GM21367 (cell line): ENCODE results near the gene PLCG2.

ENCODE experiments used
- ATAC-seq: cut with Tn5 transposase; IDR thresholded peaks from one replicate; pipeline ENCODE4 v1.9.1; 2021; ENCODE audit not compliant: unreplicated experiment

The PLCG2 gene

DNA sequence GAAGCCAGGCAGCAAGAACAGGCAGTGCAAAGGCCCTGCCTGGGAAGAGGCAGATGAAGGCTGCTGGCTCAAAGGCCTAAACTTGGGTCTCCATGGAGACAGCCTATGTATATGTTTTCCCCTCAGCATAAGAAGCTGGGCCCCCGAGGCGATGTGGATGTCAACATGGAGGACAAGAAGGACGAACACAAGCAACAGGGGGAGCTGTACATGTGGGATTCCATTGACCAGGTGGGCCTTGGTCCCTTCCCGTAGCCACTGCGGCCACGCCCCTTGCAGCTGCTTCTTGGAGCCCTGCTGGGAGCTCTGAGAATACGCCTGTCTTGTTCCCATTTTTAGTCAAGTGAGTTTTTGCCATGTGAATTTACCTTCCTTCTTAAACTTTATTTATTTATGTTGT, 126.2 kb downstream of the PLCG2 start:
- ATAC-seq: no peak

DNA sequence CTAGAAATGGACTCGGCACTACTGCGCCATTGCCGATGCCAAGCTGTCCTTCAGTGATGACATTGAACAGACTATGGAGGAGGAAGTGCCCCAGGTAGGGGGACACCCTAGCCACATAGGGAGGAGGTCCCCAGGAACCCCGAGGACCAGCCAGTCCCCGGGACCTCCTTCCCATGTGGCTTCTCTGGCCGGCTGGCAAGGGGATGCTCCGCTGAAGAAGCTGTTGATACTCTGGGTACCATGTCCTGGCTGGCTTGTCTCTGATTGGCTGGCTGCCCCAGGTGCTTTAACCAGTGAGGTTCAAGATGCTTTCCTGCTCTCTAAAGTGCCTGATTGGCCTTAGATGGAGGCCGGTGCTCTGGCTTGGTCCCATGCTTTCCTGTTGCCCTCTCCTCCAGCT, 128.6 kb downstream of the PLCG2 start:
- no peak for ATAC-seq

DNA sequence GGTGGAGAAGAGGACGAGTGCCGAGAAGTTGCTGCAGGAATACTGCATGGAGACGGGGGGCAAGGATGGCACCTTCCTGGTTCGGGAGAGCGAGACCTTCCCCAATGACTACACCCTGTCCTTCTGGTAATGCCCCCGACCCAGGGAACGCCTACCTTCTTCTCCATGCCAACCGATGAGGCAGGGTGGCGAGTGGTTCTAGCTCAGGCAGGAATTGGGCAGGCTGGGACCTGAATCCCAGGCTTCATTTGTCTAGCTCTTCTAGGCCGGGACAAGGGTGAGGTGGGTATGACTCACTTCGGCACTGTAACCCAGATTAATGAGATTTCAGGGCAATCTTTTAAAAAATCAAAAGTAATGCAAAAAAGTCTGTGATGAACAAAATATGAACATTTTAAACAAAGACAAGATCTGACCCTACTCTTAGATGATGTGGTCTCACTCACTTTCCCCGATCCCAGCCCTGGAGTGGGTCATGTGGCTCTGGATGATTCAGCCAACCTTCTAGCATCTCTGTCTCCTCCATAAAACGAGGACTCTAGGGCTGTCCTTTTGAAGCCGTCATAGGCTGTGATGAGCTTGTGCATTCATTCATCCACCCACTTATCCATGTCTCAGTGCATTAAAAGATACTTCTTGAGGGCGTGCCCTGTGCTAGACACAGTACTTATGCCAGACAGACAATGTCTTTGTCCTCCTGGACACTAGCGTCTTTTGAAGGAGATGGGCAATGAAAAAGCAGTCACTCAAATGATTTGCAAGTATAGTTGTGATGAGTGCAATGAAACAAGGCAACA, 129.6 kb downstream of the PLCG2 start:
- ATAC-seq: no peak

DNA sequence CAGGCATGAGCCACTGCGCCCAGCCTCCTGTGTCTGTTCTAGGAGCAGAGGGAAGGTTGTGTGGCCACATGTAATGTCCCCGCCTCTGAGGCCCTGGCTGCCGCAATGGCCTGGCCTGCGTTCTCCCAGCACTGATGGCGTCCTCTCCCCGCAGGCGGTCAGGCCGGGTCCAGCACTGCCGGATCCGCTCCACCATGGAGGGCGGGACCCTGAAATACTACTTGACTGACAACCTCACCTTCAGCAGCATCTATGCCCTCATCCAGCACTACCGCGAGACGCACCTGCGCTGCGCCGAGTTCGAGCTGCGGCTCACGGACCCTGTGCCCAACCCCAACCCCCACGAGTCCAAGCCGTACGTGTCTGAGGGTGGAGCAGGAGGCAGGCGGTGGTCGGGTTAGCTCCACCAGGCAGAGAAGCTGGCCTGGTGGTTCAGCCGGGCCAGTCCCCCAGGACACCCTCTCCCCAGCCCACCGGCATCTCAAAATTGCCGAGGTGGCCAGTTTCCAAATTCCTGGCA, 131.3 kb downstream of the PLCG2 start:
- ATAC-seq: no peak

DNA sequence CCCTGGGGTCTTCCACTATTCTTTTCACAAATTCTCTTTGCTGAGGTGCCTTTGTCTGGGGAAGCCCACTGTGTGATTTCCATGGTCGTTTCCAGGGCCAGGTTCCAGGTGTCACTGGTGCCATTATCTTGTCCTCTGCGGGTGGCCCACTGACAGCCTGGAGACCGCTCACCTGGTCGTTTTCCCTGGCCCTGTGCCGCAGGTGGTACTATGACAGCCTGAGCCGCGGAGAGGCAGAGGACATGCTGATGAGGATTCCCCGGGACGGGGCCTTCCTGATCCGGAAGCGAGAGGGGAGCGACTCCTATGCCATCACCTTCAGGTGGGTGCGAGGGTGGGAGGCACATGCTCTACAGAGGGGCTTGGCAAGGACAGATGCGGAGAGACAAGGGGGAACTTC, 133.3 kb downstream of the PLCG2 start:
- ATAC-seq: no peak

DNA sequence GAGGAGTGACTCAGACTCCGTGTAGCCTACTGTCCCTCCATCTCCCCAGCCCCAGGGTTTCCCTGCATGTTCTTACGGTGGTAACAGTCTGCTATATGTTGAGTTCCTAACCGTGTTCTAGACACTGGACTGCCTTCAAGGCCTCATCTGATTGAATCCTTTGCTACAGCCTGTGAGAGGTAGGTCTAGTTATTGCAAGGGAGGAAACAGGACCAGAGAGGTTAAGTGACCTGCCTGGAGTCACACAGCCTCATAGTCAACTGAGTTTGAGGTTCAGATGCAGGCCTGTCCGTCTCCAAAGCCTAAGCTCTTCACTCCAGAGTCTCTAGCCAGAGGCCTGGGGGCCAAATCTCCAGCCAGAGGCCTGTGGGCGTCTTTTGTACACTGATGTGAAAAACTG, 134.1 kb downstream of the PLCG2 start:
- no peak for ATAC-seq

DNA sequence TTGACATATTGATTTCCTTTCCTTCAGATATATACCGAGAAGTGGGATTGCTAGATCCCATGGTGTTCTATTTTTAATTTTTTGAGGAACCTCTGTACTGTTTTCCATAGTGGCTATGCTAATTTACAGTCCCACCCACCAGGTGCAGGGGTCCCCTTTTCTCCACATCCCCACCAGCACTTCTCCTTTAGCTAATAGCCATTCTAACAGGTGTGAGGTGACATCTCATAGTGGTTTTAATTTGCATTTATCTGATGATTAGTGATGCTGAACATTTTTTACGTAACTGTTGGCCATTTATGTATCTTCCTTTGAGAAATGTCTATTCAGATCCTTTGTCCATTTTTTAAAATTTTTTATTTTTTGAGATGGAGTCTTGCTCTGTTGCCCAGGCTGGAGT, 138.3 kb downstream of the PLCG2 start:
- no peak for ATAC-seq

DNA sequence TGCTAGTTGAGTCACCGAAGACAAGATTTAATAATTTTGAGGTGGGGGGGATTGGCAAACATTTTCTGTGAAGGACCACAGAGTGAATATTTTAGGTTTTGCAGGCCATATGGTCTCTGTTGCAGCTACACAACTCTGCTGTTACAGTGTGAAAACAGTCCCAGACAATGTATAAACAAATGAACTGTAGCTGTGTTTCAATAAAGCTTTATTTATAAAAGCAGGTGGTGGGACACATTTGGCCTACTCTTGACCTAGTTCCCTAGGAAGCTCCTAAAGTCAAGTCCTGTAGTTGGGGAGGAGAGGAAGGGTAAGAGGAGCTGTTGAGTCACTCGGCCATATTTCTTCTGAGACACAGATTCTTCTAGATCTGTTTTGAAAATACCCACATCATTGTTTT, 139.8 kb downstream of the PLCG2 start:
- ATAC-seq: no peak

DNA sequence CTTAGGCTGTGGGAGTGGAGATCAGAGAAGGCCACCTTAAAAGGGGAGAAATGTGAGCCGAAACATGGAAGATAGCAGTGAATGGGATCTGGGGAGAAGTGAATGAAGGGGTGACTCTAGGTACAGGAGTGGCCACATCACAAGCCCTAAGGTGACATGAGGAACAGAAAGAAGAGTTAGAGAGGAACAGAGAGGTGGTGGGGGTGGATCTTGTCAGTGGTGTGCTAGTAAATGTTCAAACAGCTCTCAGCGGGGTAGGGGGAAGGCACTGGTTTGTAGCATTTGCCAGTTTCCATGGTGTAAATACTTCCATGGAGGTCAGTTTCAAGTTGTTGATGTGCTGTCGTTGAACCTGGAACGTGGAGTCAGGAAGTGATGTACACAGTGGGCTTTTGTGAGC, 141.4 kb downstream of the PLCG2 start:
- ATAC-seq: no peak

DNA sequence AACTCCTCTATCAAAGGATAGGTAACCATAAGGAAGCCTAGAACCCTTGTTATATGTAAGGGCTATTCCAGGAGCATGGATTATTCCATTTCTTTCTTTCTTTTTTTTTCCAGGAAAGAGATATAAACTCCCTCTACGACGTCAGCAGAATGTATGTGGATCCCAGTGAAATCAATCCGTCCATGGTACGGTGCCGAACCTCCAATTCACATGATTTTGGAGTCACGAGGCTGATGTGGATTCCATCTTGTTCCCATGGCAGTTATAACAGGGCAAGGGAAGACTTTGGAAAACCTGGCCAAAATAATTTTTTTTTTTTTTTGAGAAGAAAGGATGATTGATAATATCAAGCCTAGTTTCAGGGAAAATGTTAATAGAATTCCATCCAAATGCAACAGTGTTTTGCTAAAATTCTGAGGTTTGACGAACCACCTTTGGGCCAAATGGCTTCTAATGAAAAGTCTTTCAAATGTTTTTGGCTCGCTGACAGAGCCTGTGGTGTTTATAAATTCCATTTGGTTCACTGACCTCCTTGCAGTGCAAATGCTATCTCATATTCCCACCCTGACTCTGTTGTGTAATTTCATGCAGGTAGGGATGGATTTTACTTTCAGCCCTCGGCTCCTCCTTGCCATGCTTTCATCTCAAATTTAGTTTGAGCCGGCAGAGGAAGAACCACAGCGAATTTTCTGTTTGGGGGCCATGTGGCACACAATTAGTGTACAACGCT, 142.2 kb downstream of the PLCG2 start:
- no peak for ATAC-seq

DNA sequence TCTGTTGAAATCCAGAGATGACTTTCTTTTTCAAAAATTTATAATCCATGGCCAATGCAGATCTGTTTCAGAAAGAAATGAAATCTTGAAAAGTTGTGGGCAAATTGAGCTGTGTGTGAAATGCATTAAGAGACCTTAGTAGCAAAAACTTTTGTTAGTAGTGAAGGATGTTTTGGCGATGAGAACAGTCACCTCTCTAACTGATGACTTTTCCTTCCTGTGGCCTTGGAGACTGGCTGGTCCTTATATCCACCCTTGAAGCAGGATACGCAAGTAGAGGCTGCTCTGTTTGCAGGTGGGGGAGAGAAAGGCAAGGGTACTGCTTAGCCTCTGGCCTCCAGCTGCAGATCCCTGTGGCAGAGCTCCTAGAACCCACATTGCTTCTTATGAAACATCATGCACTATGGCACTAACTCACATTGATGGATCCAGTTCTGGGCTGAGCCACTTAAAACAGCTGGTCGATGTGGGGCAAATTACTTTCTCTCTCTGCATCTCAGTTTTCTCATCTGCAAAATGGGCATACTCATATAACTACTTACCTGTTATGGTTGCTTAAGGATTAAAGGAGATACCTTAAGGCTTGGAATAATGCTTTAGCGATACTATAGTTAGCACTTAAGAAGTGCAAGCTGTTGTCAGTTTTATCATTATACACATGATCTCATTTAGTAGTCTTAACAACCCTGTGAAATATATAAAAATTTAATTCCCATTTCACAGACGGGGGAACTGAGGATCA, 142.9 kb downstream of the PLCG2 start:
- ATAC-seq: no peak

DNA sequence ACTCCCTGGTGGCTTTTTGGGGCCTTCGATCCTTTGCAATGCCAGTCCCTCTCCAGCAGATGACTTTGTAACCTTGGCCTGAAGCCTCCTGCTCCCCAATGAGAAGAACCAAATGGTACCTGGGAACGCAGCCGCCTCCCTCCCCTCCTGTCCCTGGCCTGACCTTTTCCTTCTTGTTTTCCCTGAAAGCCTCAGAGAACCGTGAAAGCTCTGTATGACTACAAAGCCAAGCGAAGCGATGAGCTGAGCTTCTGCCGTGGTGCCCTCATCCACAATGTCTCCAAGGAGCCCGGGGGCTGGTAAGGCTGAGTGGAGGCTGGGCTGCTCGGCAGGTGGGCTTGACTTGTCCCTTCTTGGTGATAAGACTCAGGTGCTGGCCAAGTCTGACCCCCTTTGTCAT, 144.2 kb downstream of the PLCG2 start:
- no peak for ATAC-seq

DNA sequence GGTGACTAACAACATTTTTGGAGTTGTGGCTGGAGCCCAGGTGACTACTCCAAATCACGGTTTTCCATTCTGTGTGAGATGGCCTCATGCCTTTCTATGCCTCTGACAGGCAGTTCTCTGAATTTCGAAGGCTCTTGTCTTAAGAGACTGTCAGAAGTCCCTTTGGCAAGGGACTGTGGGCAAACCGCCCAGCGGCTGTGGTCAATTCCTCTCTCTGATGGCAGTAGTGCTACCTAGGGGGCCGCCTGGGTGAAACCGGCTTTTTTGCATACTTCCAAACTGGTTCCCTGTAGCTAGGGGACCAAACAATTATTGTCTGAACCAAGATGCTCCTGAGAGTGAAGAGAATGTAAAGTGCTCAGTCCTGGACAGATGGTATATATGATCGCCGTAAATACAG, 145.9 kb downstream of the PLCG2 start:
- no peak for ATAC-seq

DNA sequence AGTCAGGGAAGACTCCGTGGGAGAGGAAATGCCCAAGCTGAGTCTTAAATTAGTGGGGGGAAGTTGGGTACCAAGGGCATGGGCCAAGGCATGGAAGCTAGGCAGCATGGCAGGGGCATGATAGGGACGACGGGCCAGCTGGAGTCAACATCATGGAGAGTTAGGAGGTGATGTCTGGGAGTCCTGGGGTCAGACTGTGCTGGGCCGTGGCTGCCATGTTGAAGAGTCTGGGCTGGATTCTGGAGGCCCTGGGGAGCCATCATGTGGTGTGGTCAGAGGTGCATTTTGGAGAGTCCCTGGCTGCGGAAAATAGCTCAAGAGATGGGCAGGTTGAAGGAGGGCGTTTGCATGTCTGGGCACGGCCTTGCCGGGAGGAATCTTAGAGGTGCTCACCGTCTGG, 146.9 kb downstream of the PLCG2 start:
- ATAC-seq: no peak

DNA sequence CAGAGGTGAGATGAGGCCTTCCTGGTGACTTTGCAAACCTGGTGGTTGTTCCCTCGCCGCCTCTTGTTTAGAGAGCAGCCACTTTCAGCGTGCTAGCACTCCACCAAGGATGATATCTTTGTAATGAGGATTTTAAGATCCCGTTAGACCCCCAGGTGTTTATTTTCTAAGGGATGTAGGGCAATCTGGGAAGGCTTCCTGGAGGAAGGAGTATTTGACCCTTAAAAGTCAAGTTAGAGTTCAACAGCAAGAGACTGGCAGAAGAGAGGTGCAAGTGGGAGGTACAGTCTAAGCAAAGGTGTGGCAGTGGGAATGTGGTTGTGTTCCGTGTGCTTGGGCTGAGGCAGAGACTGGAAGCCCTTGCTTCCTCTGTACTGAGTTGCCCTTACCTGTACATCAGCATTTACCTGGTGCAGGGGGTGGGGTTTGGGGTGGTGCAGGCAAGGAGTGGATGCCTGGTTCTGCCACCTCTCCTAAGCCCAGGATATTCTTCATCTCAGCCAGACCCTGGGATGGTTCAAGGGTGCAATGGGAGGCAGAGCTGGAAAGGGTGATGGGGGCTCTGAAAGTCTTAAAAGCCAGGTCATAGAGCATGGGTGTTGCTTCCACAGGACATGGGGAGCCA, 148.6 kb downstream of the PLCG2 start:
- ATAC-seq: no peak

DNA sequence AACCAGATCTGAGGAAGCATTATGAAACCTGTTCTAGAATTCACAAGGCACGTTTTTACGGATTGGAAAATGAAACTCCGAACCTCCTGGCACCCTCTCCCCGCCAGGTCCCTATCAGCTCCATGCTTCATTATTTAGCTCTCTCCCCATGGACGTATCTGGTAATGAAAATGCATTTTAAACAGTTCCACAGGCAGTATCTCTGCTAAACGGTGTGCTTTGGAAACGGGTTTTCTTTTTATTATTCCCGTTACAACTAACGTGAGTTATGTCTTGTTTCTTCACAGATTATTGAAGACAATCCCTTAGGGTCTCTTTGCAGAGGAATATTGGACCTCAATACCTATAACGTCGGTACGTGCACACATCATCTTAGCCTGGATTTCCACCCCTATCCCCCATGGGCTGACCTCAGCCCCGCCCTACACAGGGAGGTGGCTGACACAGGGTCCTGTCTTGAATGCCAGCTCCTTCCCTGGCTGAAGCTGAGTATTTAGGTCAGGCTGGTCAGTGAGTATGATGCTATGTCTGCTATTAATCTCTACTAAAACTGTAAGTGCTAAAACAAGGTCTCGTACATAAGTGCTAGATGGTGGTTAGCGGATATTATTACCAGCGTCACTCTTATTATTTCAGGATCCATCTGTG, 149.3 kb downstream of the PLCG2 start:
- ATAC-seq: no peak

DNA sequence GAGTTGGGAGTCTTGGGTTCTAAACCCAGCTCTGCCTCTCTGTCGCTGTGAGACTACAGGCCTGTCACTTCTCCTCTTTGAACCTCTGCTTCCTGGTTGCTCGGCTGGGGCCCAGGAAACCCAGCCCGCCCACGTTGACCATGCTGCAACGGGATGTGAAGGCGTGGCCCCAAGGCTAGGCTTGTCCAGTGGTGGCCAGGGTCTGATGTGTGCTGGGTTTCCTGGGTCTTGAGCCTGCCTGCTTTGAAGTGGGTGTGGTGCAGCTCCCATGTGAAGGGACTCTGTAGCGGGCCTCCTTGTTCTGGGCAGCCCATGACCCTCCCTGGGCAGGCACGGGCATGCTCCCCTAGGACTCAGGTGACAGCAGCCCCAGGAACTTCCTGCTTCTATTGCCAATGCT, 149.9 kb downstream of the PLCG2 start:
- ATAC-seq: no peak

DNA sequence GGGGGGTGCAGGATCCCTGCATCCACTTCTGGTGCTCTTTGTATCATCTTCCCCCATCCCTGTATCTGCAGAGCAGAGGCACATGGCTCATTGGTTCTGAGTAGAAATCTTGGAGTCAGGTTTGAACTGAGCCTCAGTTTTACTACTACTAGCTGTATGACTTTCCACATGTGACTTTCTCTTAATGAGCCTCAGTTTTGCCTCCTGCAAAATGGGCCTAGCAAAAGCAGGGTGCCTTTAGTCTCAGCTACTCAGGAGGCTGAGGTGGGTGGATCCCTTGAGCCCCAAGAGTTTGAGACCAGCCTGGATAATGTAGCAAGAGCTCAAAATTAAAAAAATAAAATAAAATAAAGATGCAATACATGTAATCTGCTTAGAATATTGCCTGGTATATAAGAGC, 150.8 kb downstream of the PLCG2 start:
- no peak for ATAC-seq

DNA sequence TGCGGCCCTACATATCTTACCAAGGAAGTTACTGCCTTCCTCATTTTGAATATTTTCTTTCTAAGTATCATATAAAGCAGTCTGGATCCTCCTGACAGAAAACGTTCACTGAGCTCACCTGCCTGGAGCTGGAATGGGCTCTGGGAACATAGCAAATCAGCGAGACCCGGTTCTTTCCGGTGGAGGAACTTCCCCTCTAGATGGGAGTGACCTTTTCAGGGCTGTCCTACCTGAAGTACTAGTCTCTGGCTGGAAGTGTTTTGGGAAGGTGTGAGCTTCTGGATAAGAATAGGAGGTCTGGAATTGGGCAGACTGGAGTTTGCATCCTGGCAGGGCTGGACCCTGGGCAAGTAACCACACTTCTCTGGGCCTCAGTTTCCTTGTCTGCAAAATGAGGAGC, 152.8 kb downstream of the PLCG2 start:
- no peak for ATAC-seq

DNA sequence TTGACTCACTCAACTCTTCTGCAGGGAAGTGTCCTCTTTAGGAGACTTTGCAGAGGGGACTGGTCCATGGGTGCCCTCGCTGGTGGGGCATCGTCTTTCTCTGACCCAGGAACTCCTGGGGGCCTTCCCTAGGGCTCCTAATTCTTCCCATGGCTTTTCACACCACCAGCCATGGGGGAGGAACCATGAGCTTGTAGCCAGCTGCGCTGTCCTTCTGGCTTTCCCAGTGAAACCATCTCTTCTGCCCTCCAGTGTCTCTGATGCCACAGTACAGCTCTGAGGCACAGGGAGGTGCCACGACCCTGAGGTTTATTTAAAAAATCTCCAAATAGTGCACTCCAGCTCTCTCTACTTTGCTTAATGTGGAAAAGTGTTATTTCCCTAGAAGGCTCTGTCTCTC, 153.6 kb downstream of the PLCG2 start:
- ATAC-seq: no peak

DNA sequence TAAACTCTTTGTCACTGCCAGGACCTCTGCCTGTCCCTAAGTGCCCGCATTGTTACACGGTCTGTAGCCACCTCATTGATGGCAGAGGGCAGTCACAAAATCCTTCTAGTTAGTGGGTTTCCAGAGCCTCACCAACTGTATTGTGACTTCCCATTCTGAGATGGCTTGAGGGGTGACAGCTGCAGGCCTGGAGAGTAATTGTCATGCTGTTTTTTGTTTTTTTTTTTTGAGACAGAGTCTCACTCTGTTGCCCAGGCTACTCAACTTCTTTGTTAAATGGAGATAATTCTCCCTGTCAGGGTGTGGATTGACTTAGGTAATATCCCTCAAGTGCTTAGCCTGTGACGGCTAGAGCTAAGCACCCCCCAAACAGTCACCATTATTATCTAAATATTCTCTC, 154.3 kb downstream of the PLCG2 start:
- ATAC-seq: no peak
